Muscle of leg (tissue), 11 donors: Measurements from ENCODE around the gene CDC45. TPM values are rescaled to one million over a fixed set of nuclear protein-coding genes. Genes with fewer than 3 reads are reported as not detected.

Source experiments
- DNase-seq: peaks from one replicate; pipeline ENCODE4 v3.0.0; 2013
- H3K27ac ChIP-seq: one replicate; pipeline ENCODE4 v1.5.1; 2013; ENCODE audit warnings: mild to moderate bottlenecking, low read length, control low read depth
- H3K27me3 ChIP-seq: one replicate; pipeline ENCODE4 v1.6.1; 2013; ENCODE audit warnings: low read length; ENCODE audit not compliant: control insufficient read depth, insufficient read depth
- H3K36me3 ChIP-seq: one replicate; pipeline ENCODE4 v1.6.1; 2013; ENCODE audit warnings: low read length; ENCODE audit not compliant: control insufficient read depth, insufficient read depth
- H3K4me1 ChIP-seq: one replicate; pipeline ENCODE4 v1.6.1; 2013; ENCODE audit warnings: low read length; ENCODE audit not compliant: control insufficient read depth, insufficient read depth
- H3K4me3 ChIP-seq: one replicate; pipeline ENCODE4 v1.5.1; 2013; ENCODE audit warnings: low read length, control low read depth
- H3K9me3 ChIP-seq: replicated peaks from 2 replicates; pipeline ENCODE4 v1.6.1; 2013; ENCODE audit warnings: low read depth, low read length; ENCODE audit not compliant: control insufficient read depth
- WGBS: methylation state at CpG from one replicate; pipeline ENCODE4 v1.1.5; 2013; ENCODE audit warnings: missing lambda C conversion rate; ENCODE audit not compliant: insufficient coverage; 5-methylcytosine and 5-hydroxymethylcytosine counted together
- polyA plus RNA-seq, 8 donors: library from polyadenylated mRNA; unstranded; fragments of 120-200 nt; gene quantifications; one replicate each; pipeline versions ENCODE4 v1.2.1 to v1.2.3, GENCODE V29; 2013; ENCODE audit warnings: inconsistent platforms in 1 of 8, low replicate concordance in 1 of 8; ENCODE audit not compliant: insufficient read length in 8 of 8, insufficient read depth in 1 of 8
- total RNA-seq: library from RNA; stranded (reverse); fragments of 120-200 nt; gene quantifications from one replicate; pipeline ENCODE4 v1.2.4, GENCODE V29; 2013

The CDC45 gene
- total and polyA plus RNA-seq, 9 donors: 6.1 to 12.7 (median 9.4) TPM

DNA sequence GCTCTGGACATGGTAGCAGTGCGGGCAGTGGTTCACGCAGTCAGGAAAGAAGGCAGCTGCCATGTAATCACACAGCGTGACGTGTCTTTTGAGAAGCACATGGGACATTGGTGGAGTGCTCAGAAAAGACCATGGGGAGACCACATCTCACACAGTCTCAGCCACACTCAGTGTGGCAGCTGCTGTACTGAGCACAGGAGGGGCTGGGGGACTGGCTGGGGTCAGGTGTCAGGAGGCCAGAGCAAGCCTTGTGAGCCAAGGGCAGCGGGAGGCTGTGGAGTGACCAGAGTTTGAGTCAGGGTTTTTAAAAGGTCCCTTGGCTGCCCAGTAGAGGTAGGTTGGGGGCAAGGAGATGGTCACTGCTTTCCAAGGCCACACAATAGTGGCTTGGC, 26.0 kb downstream of the CDC45 start:
- WGBS: 94% methylated on average over 4 of the region's 5 CpGs
- Histone ChIP-seq H3K36me3 (peaks cover 7% of the 10 kb centered on the region), H3K27ac (no peak overlapping the region), H3K4me1 (no peaks in the 10 kb centered on the region), H3K27me3 (no peaks in the 10 kb centered on the region), H3K9me3 (no peaks in the 10 kb centered on the region), H3K4me3 (no peak overlapping the region)
- no peak for DNase-seq

- no peaks in the 10 kb centered on the region for H3K4me1 ChIP-seq
- no peak overlapping the region for H3K4me3 ChIP-seq
- no peaks in the 10 kb centered on the region for H3K27me3 ChIP-seq
- DNase-seq: no peak
- 78% methylated on average over 7 of the region's 10 CpGs for WGBS
- peaks cover 7% of the 10 kb centered on the region for H3K36me3 ChIP-seq
- H3K27ac ChIP-seq: no peak overlapping the region
- no peaks in the 10 kb centered on the region for H3K9me3 ChIP-seq
These were observed 26.5 kb downstream of the CDC45 start for GRCh38 chr22:19506212-19506611.

DNA sequence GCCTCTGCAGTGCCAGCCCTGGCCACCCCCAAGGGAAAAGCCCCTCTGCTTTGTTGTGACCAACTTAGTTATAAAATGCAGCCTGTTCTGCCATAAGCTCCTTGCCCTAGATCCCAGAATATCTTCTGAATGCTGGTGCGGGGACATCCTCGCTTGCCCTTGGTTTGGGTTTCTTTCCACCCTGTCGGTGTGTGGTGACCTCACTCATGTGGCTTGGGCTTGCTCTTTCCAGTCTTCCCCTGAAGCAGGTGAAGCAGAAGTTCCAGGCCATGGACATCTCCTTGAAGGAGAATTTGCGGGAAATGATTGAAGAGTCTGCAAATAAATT, 27.8 kb downstream of the CDC45 start:
- no peak overlapping the region for H3K4me3 ChIP-seq
- no peaks in the 10 kb centered on the region for H3K4me1 ChIP-seq
- H3K36me3 ChIP-seq: peaks cover 7% of the 10 kb centered on the region
- H3K27ac ChIP-seq: no peak overlapping the region
- H3K27me3 ChIP-seq: no peaks in the 10 kb centered on the region
- no peaks in the 10 kb centered on the region for H3K9me3 ChIP-seq
- no peak for DNase-seq
- WGBS: 85% methylated on average over 3 of the region's 4 CpGs

DNA sequence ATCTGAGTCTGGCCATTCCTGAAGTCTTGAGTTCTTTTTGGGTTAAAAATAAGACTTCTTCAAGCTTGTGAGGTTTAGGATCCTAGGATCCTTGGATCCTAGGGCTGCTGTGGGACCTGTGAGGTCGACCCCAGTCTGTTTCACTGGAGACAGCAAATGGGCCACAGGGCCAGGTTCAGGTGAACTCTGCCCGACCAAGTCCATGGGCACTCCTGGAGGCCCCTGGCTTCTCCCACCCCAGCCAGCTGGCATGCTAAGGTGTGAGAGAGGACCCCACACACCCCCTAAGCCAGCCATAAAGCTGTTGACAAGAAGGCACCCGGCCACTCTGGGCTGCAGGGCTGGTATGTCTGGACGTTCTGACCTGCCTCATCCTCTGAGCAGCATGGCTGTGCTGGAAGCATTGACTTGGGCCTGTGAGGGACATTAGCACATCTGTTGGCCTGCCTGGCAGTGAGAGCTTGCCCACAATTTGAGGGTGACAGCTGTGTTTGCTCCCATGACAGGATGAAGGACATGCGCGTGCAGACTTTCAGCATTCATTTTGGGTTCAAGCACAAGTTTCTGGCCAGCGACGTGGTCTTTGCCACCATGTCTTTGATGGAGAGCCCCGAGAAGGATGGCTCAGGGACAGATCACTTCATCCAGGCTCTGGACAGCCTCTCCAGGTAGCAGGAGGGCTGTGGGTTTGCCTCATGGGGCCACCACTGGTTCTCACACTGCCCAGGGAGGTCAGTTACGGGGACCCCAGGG, 28.5 kb downstream of the CDC45 start:
- no peak for DNase-seq
- Histone ChIP-seq H3K4me1 (no peaks in the 10 kb centered on the region), H3K27me3 (no peaks in the 10 kb centered on the region), H3K9me3 (no peaks in the 10 kb centered on the region), H3K4me3 (no peak overlapping the region), H3K27ac (no peak overlapping the region), H3K36me3 (peaks cover 7% of the 10 kb centered on the region)
- WGBS: 92% methylated on average over 8 of the region's 10 CpGs

GRCh38 chr22:19509191-19509590, 29.5 kb downstream of the CDC45 start:
- peaks cover 7% of the 10 kb centered on the region for H3K36me3 ChIP-seq
- no peaks in the 10 kb centered on the region for H3K27me3 ChIP-seq
- 71% methylated on average over 2 of the region's 3 CpGs for WGBS
- no peak for DNase-seq
- H3K27ac ChIP-seq: no peak overlapping the region
- H3K4me1 ChIP-seq: no peaks in the 10 kb centered on the region
- H3K4me3 ChIP-seq: no peak overlapping the region
- no peaks in the 10 kb centered on the region for H3K9me3 ChIP-seq

DNA sequence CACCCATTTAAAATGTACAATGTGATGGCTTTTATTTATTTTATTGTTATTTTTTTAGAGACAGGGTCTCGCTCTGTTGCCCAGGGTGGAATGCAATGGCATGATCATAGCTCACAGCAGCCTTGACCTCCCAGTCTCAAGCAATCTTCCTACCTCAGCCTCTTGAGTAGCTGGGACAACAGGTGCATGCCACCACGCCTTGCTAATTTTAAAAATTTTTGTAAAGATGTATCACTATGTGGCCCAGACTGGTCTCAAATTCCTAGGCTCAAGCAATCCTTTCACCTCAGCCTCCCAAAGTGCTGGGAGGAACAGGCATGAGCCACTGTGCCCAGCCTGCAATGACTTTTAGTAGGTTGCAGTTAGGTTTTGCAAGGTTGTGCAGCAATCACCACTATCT, 30.2 kb downstream of the CDC45 start:
- no peak overlapping the region for H3K4me3 ChIP-seq
- H3K9me3 ChIP-seq: no peaks in the 10 kb centered on the region
- WGBS: no CpG with 5 or more reads among the region's 2 CpGs
- H3K4me1 ChIP-seq: peaks cover 4% of the 10 kb centered on the region
- peaks cover 7% of the 10 kb centered on the region for H3K36me3 ChIP-seq
- no peak for DNase-seq
- H3K27ac ChIP-seq: no peak overlapping the region
- no peaks in the 10 kb centered on the region for H3K27me3 ChIP-seq

- Histone ChIP-seq H3K36me3 (no peaks in the 10 kb centered on the region), H3K27me3 (no peaks in the 10 kb centered on the region), H3K27ac (no peak overlapping the region), H3K4me3 (no peak overlapping the region), H3K9me3 (no peaks in the 10 kb centered on the region), H3K4me1 (peaks cover 8% of the 10 kb centered on the region)
- no peak for DNase-seq
- WGBS: no CpG with 5 or more reads among the region's 2 CpGs
These were observed 31.2 kb downstream of the CDC45 start for GRCh38 chr22:19510919-19511341.

GRCh38 chr22:19513823-19514222, 34.1 kb downstream of the CDC45 start:
- H3K27me3 ChIP-seq: no peaks in the 10 kb centered on the region
- no peaks in the 10 kb centered on the region for H3K9me3 ChIP-seq

GRCh38 chr22:19514831-19515565, 35.3 kb downstream of the CDC45 start:
- no peak for DNase-seq
- Histone ChIP-seq H3K4me3 (no peak overlapping the region), H3K27ac (no peak overlapping the region), H3K36me3 (peaks cover under 1% of the 10 kb centered on the region), H3K9me3 (no peaks in the 10 kb centered on the region), H3K27me3 (no peaks in the 10 kb centered on the region), H3K4me1 (peaks cover 31% of the 10 kb centered on the region)
- WGBS: 78% methylated on average over 12 of the region's 14 CpGs

More at GRCh38 chr22:19513823-19514222, 34.1 kb downstream of the CDC45 start:
- H3K4me3 ChIP-seq: no peak overlapping the region
- peaks cover 19% of the 10 kb centered on the region for H3K4me1 ChIP-seq
- no peak overlapping the region for H3K27ac ChIP-seq
- H3K36me3 ChIP-seq: no peaks in the 10 kb centered on the region
- no peak for DNase-seq
- WGBS: 100% methylated on average over 1 of the region's 2 CpGs

GRCh38 chr22:19515654-19516377, 36.1 kb downstream of the CDC45 start:
- peaks cover 3% of the 10 kb centered on the region for H3K36me3 ChIP-seq
- no peak overlapping the region for H3K4me3 ChIP-seq
- no peaks in the 10 kb centered on the region for H3K9me3 ChIP-seq
- DNase-seq: no peak
- H3K27me3 ChIP-seq: no peaks in the 10 kb centered on the region
- H3K27ac ChIP-seq: no peak overlapping the region
- H3K4me1 ChIP-seq: peaks cover 39% of the 10 kb centered on the region
- WGBS: 93% methylated on average over 12 of the region's 12 CpGs
